HEK293 (cell line): ENCODE data around the gene PCDHAC2.

Experiments
- CTCF ChIP-seq: fragments of 450-650 bp; formaldehyde crosslinking; IDR thresholded peaks from 2 replicates; pipeline ENCODE4 v1.5.1; 2016; ENCODE audit warnings: missing biosample characterization, missing genetic modification characterization
- SP2 ChIP-seq: fragments of 450-650 bp; formaldehyde crosslinking; IDR thresholded peaks from 2 replicates; pipeline ENCODE4 v1.5.1; 2016; ENCODE audit warnings: missing biosample characterization, missing genetic modification characterization
- SP3 ChIP-seq: fragments of 450-650 bp; formaldehyde crosslinking; IDR thresholded peaks from 2 replicates; pipeline ENCODE4 v1.5.1; 2016; ENCODE audit warnings: missing biosample characterization, missing genetic modification characterization
- ZFP3 ChIP-seq: fragments of 450-650 bp; formaldehyde crosslinking; IDR thresholded peaks from 2 replicates; pipeline ENCODE4 v1.5.1; 2016; ENCODE audit warnings: low read depth, missing biosample characterization, missing genetic modification characterization
- ZNF645 ChIP-seq: fragments of 450-650 bp; formaldehyde crosslinking; IDR thresholded peaks from 2 replicates; pipeline ENCODE4; 2016; ENCODE audit warnings: missing biosample characterization, missing genetic modification characterization

GRCh38 chr5:140965905-140966292 is 377 bp upstream of the PCDHAC2 start:
- TF ChIP-seq ZNF645 (tag by site-specific recombination) = no peak
- TF ChIP-seq SP2 = no peak
- no peak for TF ChIP-seq ZFP3 (tag by site-specific recombination)
- TF ChIP-seq CTCF (tag by site-specific recombination) = no peak; the same call in 1 of the 2 replicates
- TF ChIP-seq SP3 (tag by site-specific recombination) = no peak
